Activated CD4-positive, alpha-beta T cell treated with anti-CD3 and anti-CD28 coated beads, Interleukin-10, Interleukin-2, amounts not matched to agents 100 ng/mL and 50 ng/mL, durations not matched to agents 16 hours and 8 hours (primary cell): ENCODE measurements around the gene NOS1.

Experiments used
- DNase-seq: peaks from one replicate; pipeline ENCODE4 v3.0.0-alpha.2; 2020

NOS1 gene

DNA sequence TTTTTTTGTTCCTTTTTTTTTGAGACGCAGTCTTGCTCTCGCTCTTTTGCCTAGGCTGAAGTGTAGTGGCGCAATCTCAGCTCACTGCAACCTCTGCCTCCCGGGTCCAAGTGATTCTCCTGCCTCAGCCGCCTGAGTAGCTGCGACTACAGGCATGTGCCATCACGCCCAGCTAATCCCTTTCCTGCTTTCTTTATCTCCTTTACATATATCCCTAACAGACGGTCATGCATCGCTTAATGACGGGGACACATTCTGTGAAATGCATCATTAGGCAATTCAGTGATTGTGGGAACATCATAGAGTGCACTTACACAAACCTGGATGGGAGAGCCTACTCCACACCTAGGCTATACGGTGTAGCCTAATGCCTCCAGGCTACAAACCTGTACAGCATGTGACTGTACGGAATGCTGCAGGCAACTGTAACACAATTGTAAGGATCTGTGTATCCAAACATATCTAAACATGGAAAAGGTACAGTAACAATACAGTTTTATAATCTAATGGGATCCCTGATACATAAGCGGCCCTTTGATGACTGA lies 32.8 kb downstream of the NOS1 start:
- no peak for DNase-seq

DNA sequence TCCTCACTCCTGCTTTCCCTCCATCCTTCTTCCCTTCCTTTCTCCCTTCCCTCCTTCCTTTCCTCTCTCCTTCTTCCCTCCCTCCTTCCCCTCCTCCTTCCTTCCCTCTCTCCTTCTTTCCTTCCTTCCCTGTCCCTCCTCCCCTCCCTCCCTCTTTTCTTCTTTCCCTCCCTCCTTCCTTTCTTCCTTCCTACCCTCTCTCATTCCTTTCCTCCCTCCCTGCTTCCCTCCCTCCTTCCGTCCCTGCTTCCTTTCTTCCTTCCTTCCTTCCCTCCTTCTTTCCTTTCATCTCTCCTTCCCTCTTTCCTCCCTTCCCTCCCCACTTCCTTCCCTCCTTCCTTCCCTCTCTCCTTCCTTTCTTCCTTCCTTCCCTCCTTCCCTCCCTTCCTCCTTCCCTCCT lies 39.0 kb downstream of the NOS1 start:
- DNase-seq: no peak

DNA sequence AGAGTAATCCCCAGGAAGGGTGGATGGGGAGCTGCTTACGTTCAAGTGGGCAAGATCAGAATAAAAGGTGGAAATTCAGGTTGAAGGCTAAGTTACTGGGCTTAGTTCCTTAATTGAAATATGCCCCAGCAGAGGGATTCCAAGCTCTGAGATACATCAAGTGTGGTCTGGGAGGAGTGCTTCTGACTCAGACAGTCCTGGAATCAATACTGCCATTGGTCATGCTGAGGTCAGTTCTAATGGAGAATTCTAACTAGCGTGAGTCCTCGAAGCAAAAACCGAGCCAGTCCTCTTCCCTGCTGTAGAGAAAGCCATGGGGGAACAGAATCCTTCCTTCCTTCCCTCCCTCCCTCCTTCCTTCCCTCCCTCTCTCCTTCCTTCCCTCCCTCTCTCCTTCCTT lies 39.9 kb downstream of the NOS1 start:
- DNase-seq: no peak

DNA sequence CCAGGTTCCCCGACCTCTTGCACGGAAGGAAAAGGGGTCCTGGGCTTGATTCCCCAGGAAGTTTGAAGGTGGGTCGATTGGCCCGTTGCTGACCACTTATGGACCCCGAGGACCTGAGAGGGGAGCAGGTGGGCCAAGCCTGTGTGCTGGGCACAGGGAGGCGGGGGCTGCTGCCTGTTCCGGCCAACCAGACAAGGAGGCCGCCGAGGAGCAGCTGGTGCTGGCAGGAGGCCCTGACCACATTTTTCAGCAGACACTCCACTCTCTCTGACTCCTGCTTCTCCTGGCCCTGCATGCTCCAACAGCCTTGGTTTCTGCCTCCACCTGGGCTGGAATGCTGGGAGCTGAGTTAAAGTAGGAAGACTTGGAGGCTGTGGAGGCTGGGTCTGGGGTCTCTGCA lies 42.8 kb downstream of the NOS1 start:
- DNase-seq: no peak

DNA sequence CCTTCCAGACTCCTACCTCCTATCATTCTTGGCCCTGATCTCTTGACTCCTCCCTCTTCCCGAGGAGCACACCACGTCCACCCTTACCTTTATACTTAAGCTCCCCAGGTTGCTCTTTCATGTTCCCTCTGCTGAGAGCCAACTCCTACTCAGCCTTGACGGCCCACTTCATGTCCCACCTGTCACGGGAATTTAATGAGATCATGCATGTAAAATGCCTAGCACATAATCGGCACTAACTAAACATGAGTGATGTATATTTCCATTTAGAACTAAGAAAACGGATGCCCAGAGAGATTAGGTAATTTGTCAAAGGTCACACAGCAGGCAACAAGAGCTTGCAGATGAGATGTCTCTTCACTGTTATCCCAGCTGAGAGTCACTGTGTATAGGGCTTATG lies 45.1 kb downstream of the NOS1 start:
- no peak for DNase-seq

DNA sequence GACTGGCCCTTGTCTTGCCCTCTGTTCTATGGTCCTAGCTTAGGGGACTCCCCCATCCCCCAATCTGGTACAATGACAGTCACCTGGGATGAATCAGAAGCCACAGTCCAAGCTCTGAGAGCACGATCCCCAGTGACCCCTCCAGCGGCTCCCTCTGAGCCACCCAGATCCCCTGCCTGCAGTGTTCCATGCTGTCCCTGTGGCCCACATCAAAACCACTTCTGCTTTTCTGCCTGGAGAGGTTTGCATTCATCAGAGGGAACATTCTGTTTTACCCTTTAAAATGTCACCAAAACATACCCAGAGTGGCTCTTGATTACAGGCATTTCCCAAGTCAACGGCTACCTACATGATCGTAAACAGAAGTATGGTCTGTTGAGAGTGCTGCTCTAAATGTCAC lies 47.5 kb downstream of the NOS1 start:
- DNase-seq: no peak

DNA sequence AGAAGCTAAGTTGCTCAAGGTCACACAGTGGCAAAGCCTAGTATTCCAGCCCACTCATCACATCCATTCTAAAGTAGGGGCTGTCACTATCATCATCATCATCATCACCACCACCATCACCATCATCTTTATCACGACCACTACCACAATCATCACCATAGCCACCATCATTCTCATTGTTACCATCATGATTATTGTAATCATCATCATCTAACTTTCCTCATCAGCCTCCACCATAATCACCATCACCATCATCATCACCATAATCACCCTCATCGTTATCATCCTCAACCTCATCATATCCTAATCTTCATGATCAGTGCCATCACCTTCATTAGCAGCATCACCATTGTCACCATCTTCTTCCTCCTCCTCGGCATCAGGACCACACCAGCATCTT lies 48.7 kb downstream of the NOS1 start:
- DNase-seq: no peak

DNA sequence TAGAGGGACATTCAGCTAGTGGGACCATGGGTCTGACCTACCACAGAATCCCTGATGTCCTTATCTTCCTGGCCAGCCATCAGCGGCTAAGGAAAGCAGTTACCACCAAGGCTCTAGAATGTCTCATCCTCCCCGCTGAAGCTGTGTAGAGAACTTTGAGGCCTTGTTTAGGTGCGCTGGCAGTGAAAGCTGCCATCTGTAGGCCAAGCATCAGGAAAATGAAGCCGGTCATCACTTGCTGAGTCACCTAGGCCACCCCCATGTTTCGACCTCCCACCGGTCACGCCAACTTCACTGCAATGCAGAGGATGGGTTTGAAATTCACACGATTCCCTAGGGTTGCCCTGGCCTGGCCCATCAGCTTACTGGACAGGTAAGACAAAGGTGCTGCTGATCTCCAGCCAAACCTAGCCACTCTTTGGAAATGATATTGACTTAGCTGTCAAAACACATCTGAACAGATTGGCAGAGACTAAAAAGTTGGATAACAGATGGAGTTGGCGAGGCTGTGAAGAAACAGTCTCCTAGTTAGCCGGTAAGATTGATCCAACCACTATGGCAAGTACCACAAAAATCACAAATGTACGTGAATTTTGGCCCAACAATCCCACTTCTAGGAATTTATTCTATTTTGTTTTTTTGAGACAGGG lies 52.0 kb downstream of the NOS1 start:
- no peak for DNase-seq

DNA sequence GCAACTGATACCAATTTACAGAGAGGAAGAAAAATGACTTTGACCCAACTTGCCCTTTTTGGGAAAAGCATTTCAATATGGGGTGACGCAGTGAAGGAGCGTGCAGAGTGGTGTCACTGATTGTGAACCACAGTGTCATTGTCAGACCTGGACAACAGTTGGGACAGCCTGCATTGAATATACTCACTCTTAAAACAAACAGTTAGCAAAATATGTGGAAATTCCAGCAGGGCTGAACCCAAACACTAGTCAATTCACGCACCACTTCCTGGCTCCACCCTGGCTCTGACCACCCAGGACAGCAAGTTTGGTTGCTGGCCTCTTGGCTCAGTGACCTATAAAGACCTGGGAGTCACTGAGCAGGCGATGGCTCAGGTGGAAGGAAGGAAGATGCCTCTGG lies 61.3 kb downstream of the NOS1 start:
- DNase-seq: no peak

DNA sequence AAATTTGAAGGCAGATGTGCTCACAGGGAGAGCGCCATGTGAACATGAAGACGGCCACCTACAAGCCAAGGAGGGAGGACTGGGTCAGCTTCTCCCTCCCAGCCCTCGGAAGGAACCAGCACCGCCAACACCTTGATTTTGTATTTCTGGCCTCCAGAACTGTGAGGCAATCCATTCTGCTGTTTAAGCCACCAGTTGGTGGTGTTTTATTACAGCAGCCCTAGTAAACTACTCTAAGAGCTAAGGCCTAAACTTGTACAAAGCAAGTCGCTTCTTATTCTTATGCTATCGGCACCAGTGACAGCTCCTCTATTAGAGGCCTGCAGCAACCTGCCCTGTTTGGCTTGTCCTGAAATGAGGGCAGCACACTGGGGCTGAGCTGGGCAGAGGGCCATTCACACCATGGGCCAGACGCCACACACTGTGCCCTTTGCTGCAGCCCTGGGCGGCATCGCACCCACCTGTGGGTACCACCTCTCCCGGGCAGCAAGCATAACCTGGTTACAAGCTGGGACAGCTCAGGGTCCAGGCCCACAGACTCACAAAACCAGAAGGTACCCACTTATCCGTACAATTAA lies 62.7 kb downstream of the NOS1 start:
- no peak for DNase-seq

DNA sequence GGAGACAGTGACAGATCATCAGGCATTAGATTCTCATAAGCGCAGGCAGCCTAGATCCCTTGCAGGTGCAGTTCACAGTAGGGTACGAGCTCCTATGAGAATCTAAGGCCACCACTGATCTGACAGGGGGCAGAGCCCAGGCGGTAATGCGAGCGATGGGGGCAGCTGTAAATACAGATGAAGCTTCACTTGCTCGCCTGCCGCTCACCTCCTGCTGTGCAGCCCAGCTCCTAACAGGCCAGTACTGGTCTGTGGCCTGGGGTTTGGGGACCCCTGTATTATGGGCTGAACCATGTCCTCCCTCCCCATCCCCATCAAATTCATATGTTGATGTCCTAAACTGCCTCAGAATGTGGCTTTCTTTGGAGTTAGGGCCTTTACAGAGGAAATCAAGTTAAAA lies 63.2 kb downstream of the NOS1 start:
- no peak for DNase-seq

DNA sequence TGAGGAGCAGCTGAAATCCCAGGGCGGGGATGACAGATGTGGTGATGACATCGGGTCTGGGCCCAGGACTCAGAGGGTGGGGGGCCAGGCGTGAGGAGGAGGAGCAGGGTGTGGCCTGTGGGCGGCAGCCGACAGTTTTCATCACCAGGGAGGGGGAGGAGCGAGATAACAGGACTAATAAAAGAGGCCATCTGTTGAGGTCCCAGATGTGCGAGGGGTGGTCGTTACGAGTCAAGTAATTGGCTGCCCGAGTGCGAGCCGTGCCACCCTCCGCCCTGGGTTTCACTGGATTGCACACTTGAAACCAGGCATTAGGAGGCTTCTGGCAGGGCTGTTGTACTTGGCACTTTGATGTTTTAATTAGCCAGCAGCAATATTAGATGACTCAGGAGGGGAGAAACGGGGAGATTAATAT lies 67.2 kb downstream of the NOS1 start:
- DNase-seq: no peak

DNA sequence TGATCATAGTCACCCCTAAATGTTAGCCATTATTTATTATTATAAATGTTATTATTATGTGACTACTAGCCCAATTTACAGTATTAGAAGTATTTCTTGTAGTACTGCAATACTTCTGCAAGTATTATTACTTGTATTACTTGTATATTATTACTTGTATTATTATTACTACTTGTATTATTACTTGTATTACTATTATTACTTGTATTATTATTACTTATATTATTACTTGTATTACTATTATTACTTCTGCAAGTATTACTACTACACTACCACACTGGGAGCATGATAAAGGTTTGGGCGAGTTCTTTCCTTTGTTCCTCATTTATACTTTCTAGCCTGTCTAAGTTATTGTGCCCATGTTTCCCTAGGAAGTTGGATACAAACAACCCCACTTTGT lies 67.9 kb downstream of the NOS1 start:
- DNase-seq: no peak

DNA sequence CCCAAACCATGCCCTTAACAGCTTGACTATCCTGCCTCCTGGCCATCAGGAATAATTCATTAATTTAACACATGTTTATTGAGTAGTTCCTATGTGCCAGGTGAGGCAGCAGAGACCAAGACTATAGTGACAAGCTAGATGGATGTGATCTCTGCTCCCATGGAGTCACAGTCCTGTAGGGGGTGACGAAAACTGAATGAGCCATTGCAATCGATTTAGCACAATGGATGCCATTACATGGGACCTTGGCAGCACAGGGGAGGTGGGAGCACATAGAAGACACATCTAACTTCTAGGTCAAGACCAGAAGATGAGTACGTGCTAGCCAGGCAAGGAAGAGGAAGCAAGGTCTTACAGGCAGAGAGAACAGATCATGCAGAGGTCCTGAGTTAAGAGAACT lies 68.7 kb downstream of the NOS1 start:
- no peak for DNase-seq

DNA sequence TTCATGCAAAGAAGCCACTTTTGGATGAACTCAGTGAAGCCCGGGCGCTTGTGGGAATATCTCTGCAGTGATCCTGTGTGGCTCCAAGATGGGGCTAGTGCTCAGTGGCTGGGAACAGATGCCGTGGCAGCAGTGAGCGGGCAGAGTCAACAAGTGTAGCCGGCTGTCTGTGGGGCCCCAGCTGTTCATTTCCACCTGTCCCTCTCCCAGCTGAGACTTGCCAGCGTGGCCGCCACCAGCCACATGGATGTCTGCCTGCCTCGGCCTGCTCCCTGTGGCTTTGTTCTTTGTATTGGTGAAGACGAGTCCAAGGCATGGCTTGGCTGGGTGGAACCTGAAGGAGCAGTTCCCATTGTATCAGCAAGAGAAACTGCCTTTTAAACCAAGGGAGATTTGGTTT lies 77.3 kb downstream of the NOS1 start:
- no peak for DNase-seq

DNA sequence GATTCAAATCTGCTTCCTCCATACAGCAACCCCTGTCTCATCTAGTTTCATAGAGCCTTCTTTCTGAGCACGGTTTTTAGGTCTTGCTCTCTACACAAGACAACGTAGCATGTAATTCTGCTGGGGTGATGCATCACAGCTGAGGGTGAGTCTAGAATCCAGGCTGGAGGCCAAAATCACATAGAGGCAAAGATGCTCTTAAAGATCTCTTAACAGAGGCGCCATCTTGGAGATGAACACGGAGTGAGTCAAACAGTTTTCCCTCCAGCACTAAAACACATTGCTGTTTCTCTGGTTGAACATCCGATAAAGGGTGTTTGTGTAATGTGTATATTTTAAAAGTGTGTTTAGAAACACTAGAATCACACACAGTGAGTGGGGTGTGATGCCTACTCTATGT lies 78.9 kb downstream of the NOS1 start:
- no peak for DNase-seq

DNA sequence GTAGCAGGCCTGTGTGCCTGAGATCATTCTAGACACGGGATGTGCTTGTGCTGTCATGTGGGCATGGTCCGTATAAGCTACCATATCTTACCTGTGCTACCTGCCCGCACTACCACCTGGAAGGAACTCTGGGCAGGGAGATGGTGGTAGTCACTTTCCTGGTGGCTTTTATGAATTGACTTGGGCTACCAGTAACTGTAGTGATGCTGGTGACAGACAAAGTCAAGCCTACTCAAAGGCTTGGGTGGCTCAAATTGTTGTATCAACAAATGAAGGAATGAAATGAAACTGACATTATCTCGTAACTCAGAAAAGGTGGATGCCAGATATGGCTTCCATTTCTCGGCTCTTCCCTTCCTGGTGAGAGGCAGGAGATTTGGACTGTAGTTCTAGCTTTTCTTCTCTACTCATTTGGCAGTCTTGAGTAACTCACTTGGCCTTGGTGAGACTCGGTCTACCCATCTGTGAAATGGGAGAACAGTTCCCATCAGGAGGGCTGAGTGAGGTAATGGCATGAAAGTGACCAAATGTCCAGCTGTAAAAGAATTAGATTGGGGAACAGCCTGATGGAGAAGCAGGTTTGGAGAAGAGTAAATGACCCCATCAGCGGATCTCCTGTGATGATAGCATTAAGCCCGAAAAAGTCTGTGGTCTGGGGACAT lies 81.3 kb downstream of the NOS1 start:
- DNase-seq: no peak

DNA sequence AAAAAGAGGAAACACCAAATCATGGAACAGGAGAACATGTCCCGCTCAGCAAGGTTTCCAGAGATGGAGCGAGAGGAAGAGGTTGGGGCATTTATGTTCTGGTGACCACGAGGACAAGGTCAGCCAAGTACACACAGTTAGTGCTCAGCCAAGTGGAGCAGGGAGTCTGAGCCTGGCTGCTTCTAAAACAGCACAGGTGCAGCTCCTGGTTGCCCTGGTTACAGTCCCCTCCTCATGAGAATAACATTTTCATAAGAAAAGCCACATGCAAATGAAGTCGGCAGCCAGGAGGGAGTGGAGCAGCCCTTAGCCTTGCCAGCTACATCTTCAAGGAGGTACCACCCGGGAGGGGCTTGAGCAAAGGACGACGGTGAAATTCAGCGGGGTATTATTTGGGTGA lies 81.8 kb downstream of the NOS1 start:
- DNase-seq: no peak

DNA sequence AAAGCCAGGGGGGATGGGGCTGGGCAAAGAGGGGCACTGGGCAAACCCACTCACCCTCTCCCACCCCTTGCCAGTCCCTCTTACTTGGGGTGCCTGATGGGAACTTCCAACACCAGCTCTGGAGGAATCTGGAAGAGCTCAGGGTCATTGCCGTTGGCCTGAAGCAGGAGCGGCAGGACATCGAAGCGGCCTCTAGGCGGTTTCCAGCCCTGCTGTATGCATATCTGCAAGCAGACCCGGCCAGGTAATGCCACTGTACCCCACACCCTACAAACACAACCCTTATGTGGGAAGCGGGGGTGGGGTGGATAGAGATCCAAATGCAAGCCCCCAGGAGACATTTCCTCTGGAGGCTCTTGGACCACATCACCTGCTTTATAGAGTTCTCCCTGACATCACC lies 83.6 kb downstream of the NOS1 start:
- DNase-seq: no peak

DNA sequence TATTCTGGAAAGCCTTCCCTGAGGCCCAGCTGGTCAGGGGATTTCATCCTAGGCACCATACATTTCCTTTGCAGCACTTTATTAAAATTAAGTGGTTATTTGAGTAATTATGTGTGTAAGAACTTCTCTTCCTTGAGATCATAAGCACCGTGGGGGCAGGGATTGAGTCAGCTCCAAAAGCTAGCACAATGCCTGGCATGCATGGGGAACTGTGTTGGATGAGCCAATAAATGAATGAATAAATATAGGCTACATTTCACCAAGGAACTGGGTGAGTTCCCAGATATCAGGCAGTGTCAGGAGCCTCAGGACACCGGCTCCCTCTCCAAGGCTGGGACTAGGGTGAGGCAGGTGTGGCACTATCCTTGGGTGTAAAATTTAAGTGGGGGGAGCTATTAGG lies 88.3 kb downstream of the NOS1 start:
- DNase-seq: no peak

DNA sequence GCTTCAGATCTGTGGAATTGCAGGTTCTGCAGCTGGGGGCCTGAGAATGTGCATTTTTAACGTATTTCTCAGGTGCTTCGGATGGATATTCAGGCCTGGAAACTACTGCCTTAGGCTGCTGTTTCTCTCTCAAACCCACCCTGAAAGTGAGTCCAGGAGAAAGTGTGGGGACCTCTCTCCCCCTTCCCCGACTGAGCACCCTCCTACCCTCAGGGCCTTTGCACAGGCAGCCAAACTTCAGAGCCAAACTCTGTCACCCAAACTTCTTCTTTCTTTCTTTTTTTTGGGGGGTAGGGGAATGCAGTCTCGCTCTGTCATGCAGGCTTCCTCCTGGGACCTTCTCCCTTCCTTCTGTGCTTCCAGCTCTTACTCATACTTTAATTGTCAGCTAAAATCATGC lies 88.7 kb downstream of the NOS1 start:
- DNase-seq: no peak

DNA sequence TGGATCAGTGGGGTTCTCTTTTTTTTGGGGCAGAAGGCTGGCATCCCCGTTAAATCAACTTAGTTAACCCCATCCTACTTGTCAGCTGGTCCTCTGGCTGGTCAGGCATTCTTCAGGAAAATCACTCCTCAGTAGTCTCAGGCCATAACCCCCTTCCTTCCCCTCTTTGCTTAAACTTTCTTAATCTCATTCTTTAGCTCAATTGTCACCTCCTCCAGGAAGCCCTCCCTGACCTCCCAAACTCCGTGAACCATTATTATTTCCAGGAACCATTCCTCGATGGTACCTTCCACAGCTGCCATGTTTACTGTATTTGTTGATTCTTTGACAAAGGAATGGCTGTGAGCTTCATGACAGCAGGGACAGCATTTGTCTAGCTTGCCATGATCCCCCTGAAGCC lies 98.7 kb downstream of the NOS1 start:
- DNase-seq: no peak

DNA sequence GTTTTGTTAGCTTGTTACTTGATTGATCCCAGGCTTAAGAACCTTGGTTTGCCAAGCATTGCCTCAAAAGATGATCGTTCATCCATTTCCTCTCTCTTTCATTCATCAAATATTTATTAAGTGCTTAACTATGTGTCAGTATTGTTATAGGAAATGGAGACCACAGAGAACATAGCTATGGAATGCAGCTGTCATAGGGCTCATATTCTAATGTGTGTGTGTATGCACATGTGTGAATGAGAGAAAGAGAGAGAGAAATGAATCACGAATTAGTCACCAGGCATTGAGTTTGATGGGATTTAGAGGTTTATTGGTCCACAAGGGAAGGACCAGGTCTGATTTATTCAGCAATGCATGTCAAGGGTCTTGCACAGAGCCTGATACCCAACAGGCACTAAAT lies 100.2 kb downstream of the NOS1 start:
- DNase-seq: no peak

DNA sequence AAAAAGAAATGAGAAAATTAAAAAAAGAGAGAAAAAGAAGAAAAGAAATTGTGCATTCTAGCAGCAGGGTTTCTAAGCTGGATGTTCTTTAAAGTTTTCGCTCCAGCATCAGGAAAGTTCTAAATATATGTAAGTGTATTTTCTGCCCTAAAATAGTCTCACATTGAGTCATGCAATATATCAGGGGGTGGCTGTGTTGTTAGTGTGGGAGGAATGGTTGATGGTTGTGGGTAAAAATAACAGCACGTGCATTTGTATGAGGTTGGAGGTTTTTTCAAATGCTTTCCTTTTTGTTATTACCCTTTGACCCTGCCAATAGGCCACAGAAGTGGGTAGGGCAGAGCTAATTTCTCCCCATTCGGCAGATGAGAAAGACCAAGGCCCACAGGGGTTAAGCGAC lies 106.0 kb downstream of the NOS1 start:
- DNase-seq: no peak

DNA sequence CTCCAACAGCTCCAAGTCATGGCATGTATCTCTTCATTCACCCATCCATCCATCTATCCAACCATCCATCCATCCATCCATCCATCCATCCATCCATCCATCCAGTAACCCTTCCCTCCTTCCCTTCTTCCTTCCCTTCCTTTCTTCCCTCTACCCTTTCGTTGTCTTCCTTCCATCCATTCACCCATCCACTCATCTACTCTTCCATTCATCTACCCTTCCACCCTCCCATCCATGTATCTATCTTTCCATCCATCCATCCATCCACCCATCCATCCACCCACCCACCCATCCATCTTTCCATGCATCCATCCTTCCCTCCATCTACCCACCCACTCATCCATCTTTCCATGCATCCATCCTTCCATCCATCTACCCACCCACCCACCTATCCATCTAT lies 117.9 kb downstream of the NOS1 start:
- DNase-seq: no peak
